ENCODE measurements around the gene DDX23.
"Not testable (repeated sequence)": the region's sequence is repeated elsewhere in the genome, so short reads cannot be mapped to it uniquely, and the experiment has no call there.

Gene DDX23

GRCh38 chr12:48861111-48861510, 9.1 kb upstream of the DDX23 start:
- no peak for DNase-seq

DNA sequence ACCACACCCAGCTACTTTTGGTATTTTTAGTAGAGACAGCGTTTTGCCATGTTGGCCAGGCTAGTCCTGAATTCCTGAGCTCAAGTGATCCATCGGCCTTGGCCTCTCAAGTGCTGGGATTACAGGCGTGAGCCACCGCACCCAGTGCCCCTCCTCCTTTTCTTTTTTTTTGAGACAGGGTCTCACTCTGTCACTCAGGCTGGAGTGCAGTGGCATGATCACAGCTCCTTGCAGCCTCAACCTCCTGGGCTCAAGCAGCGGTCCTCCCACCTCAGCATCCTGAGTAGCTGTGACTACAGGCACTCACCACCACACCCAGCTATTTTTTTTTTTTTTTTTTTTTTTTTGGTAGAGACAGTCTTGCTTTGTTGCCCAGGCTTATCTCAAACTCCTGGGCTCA, 8.3 kb upstream of the DDX23 start:
- not testable (repeated sequence) for DNase-seq

DNA sequence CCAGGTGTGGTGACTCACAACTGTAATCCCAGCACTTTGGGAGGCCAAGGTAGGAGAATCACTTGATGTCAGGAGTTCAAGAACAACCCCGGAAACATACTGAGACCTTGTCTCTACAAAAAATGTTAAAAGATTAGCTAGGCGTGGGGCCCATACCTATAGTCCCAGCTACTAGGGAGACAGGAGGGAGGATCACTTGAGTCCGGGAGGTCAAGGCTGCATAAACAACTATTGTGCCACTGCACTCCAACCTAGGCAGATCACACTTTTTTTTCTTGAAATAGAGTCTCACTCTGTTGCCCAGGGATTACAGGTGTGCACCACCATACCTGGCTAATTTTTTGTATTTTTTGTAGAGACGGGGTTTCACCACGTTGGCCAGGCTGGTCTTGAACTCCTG, 7.6 kb upstream of the DDX23 start:
- DNase-seq = no peak

GRCh38 chr12:48858043-48858442, 6.1 kb upstream of the DDX23 start:
- DNase-seq = no peak

GRCh38 chr12:48857278-48857994, 5.5 kb upstream of the DDX23 start:
- no peak for DNase-seq

GRCh38 chr12:48856379-48856778, 4.4 kb upstream of the DDX23 start:
- DNase-seq = no peak

GRCh38 chr12:48854932-48855331, 3.0 kb upstream of the DDX23 start:
- not testable (repeated sequence) for DNase-seq

GRCh38 chr12:48854488-48854887, 2.5 kb upstream of the DDX23 start:
- no peak for DNase-seq

DNA sequence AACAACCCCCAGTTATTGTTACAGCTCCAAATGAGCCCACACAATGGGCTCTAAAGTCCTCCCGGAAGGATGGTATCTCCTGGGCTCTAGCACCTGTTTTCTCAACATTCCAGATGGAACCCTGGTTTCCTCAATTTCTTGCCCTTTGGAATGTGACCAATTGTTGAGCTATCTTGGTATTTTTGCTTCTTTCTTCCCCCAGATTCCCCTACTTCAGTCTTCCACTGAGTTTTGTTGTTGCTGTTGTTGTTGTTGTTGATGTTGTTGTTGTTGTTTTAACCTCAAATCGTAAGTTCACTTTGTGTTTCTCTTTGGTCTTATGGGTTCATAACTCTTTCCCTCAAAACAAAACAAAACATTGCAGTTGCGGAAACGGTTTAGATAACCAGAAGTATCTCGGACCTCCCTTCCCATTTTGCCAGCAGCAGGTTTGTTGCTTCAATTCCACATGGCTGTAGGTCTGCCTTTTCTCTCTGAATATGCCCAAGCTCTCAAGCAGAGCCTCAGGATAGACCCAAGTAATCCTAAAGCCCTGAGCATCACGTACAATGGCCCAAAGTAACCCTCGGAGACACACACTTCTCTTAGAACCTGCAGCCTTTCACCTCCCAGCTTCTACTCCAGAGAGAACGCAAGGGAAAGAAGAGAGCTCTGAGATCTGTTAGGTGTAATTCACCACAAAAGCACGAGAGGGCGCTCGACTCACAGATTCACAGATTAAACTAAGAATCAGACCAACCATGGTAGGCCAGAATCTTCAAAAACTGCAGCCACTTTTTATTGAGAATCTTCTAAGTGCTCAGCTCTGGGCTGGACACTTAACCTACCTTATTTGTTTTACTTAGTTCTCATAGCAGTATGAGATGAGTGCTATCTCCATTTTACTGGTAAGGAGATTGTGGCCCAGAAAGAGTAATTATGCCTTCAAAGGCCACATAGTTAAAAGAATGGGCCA, 1.0 kb upstream of the DDX23 start:
- peak; percentile 39 for DNase-seq

- not testable (repeated sequence) for DNase-seq
Observed at GRCh38 chr12:48842021-48842420, 9.9 kb downstream of the DDX23 start.

- DNase-seq = no peak
Observed at GRCh38 chr12:48838048-48838447, 13.9 kb downstream of the DDX23 start.

DNA sequence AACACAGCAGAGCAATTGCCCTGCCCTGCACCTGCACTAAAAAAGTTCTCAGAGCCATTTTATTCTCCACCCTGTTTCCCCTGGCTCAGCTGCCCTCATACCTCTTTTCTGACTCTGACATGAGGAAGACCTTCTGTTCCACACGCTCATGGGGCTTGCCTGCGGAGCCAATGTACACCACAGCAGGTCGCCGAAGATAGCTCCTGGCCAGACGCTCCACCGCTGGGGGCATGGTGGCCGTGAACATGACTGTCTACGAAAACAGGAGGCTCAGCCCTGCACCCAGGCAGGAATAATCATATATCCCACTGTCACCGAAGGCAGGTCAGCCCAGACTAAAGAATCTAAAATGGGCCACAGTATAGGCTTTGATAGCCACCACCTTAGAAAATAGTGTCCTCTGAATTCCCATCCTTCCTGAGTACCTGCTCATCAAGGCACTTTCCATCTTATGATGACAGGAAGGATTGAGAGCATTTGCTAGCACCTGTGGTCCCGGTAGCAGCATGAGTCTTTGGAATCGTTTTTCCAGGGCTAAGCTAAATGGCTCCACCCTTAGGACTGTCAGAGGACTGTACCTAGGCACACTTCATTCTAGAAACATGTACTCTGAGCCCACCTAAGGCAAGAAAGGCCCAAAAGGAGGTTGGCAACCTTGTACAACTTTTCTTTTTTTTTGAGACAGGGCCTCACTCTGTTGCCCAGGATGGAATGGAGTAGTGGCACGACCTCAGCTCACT, 19.5 kb downstream of the DDX23 start:
- no peak for DNase-seq

GRCh38 chr12:48831257-48831656, 20.7 kb downstream of the DDX23 start:
- no peak for DNase-seq

DNA sequence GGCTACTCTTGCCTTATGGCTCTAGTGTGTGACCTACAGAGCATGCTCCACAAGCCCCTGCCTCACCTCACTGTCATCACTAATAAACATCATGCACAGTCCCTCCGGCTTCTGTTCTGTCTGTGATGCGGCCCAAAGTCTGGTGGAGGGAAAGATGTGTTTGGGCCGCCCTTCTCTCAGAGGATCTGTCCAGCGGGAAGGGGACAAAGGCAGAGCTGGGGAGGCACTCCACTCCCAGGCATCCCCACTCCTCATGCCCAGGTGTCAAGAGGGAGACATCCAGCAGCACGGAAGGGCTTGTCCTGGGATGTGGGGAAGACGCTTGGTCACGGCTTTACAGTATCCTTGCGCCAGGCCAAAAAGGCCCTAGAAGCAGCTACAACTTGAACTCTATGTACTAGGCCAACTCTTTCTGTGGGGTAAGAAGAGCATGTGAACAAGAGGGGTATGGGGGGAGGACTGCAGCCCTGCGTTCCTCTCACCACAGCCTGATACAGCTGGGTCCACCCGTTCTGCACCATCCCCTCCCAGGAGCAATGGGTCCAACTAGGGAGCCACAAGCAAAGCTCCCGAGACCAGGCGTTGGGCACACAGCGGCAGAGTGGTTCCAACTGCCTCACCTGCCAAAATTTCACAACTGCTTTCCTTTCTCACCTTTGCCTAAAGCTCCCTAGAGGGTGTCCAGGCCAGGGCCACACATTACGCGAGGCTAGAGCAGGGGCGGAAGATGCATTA, 23.0 kb downstream of the DDX23 start:
- no peak for DNase-seq

- DNase-seq = no peak
Observed at GRCh38 chr12:48828293-48828692, 23.7 kb downstream of the DDX23 start.

- no peak for DNase-seq
Observed at GRCh38 chr12:48827513-48828096, 24.4 kb downstream of the DDX23 start.

DNA sequence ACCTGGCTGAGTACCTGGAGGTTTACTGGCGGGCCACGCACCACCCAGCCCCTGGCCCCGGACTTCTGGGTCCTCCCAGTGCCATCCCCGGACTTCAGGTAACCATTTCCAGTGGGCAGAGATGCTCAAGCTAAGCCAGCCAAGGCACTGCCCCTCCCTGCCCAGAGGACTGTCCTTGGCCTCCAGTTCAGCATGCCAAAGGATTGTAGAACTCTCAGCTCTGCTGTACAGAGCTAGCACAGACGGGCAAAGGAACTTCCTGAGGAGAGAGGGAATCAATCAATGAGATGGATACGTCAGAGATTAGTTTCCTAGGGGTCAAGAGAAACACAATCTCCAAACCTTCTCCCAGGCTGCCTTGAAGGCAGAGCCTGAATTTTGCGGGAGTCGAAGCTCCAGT, 24.9 kb downstream of the DDX23 start:
- no peak for DNase-seq

GRCh38 chr12:48826209-48826855, 25.6 kb downstream of the DDX23 start:
- no peak for DNase-seq

- DNase-seq = no peak
Observed at GRCh38 chr12:48824905-48825304, 27.1 kb downstream of the DDX23 start.

DNA sequence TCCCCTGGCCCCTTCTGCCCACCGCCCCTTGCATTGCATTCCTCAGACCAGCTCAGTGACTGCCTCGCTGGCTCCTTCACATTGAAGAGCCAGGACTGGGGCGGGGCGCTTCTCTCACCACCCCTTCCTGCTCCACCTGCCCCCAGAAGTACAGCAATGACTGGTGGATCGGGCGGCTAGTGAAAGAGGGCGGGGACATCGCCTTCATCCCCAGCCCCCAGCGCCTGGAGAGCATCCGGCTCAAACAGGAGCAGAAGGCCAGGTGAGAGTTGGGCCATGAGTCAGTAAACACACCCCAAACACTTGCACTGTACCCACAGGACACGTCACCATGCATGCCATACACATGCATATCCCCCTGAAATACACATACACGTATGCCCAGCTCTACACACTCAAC, 27.9 kb downstream of the DDX23 start:
- DNase-seq = no peak

DNA sequence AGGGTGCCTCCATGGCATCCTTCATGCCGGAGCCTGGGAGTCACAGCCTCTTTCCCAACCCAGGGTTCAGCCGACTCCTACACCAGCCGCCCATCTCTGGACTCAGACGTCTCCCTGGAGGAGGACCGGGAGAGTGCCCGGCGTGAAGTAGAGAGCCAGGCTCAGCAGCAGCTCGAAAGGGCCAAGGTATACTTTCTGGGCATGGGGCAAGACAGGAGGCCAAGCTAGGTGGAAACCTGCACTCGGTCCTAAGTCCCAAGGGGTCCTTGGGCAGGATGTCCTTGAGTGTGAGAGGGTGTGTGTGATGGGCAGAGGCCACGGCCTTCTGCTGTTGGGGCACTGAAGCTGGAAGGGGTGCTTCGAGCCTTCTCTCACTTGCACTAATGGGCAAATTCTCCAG, 28.7 kb downstream of the DDX23 start:
- DNase-seq = no peak

DNA sequence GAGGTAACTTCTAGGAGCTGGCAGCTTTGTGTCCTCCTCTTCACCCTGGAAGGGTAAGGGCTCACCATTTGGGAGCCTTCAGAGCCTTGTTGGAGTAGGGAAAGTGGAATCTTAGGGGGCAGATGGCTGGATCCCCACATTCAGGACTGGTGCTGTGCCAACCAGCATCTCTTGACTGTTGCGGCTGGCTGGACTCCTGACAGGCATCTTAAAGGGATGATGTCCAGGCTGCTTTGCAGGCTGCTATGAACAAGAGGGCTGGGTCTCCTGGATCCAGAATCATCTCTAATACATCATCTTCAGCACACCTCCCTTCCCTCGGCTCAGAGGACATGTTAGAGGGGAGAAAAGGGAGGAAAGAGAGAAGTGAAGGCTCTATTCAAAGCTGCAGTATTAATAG, 29.3 kb downstream of the DDX23 start:
- DNase-seq = no peak

All from NCI-H2081 treated with DMSO at 0.1 percent for 48 hours (cell line).